Heart right ventricle (tissue), 16 donors: ENCODE measurements around the gene SLC9C1. TPM values are rescaled to one million over a fixed set of nuclear protein-coding genes. Genes with fewer than 3 reads are reported as not detected.

ENCODE experiments used
- ATAC-seq, 8 donors: fragments of 200-7000 bp; cut with Tn5 transposase; one replicate each; pipeline ENCODE4 v1.9.1; 2020; ENCODE audit warnings: mild to moderate bottlenecking in 8 of 8, moderate library complexity in 8 of 8, moderate number of reproducible peaks in 1 of 8
- DNase-seq, 2 donors: peaks; one replicate each; pipeline ENCODE4 v3.0.0-alpha.2; 2020
- H3K27ac ChIP-seq, 10 donors: fragments of 200-600 bp; sonication (generic) in 2 of 10; one replicate each; pipeline versions ENCODE4 v1.5.0 to v1.8.0; 2020 to 2022; ENCODE audit warnings: mild to moderate bottlenecking in 3 of 10
- H3K27me3 ChIP-seq, 7 donors: fragments of 200-600 bp; one replicate each; pipeline ENCODE4 v1.8.0; 2021 to 2022; ENCODE audit warnings: mild to moderate bottlenecking in 2 of 7
- H3K36me3 ChIP-seq, 9 donors: fragments of 200-600 bp; sonication (generic) in 1 of 9; one replicate each; pipeline versions ENCODE4 v1.5.0 to v1.8.0; 2020 to 2022; ENCODE audit warnings: mild to moderate bottlenecking in 2 of 9
- H3K4me1 ChIP-seq, 9 donors: fragments of 200-600 bp; sonication (generic) in 1 of 9; one replicate each; pipeline versions ENCODE4 v1.5.0 to v1.8.0; 2020 to 2022; ENCODE audit warnings: mild to moderate bottlenecking in 4 of 9
- H3K4me3 ChIP-seq, 10 donors: fragments of 200-600 bp; sonication (generic) in 2 of 10; one replicate each; pipeline versions ENCODE4 v1.5.0 to v1.8.0; 2020 to 2022; ENCODE audit warnings: mild to moderate bottlenecking in 7 of 10, moderate library complexity in 2 of 10
- H3K9me3 ChIP-seq, 11 donors: fragments of 200-600 bp in 10 of 11; sonication (generic) in 2 of 11; one replicate each; pipeline versions ENCODE4 v1.5.0 to v1.8.0; 2013 to 2022; ENCODE audit warnings: mild to moderate bottlenecking in 2 of 11, control low read depth in 1 of 11, moderate library complexity in 1 of 11
- CTCF ChIP-seq, 9 donors: fragments of 200-600 bp; sonication (generic) in 2 of 9; IDR thresholded peaks; one replicate each; pipeline versions ENCODE4 v1.5.0 to v1.8.0; 2021 to 2022; ENCODE audit warnings: antibody characterized with exemption in 9 of 9, mild to moderate bottlenecking in 5 of 9, moderate library complexity in 1 of 9
- WGBS, 2 donors: extraction: QIAGEN DNeasy Blood & Tissue Kit; methylation state at CpG; one replicate each; pipeline ENCODE4 v1.1.7; 2013; ENCODE audit warnings: inconsistent platforms in 1 of 2; 5-methylcytosine and 5-hydroxymethylcytosine counted together
- intact Hi-C, 10 donors: fragments of 100-400 bp; cut with DNase I; formaldehyde crosslinking; loops; one replicate each; pipeline versions ENCODE4 v1.11.1 to v1.14.2; 2022
- polyA plus RNA-seq, 2 donors: library from polyadenylated mRNA; stranded (reverse); fragments of 200-250 nt; gene quantifications; one replicate each; pipeline ENCODE4 v1.2.3, GENCODE V29; 2013
- total RNA-seq, 10 donors: library from RNA; stranded (reverse); fragmentation: NEBNext Ultra II Directional in 3 of 10; extraction: Animal tissue kit (Norgen Biotek cat#: 25700) in 3 of 10; gene quantifications; one replicate each; pipeline versions ENCODE4 v1.2.1 to v1.2.4, GENCODE V29; 2021 to 2023
- donor health status: Arrhythmogenic right ventricular cardiomyopathy.
- donor health status: ischemic (EF 13 %, LVEDD 7.1; RV severe dilation, severe dysfunction).
- donor health status: healthy with polysubstance abuse.
- donor health status: DM: no; HTN: yes; CAD: no.
- donor health status: DM: no; HTN: no; CAD: no.
- donor health status: ischemic (EF 25% LVEDD 6.9; RV normal size, moderate dysfunction).
- donor health status: ischemic (EF 25% LVEDD 5.7; RV mildly dilated, moderate dysfunction).
- donor health status: healthy.
- donor health status: DM: yes; HTN: yes; CAD: no.
- donor health status: Ischemic cardiomyopathy.
- donor health status: ischemic (EF 35%, LVEDD 5.7; RV mildly dilated, moderate dysfunction).
- donor health status: nonischemic (EF 11% LVEDD 7.7; RV severe dilation, severe dysfunction).
- donor health status: DM: yes; HTN: yes; CAD: no.
- donor health status: PGD.
- donor health status: ischemic (EF 29% LVEDD 5.4; RV normal size, mild dysfunction).
- donor health status: nonischemic (EF 23%, LVEDD 6.1; RV moderate dilation, normal function).

Gene SLC9C1
- total and polyA plus RNA-seq, 12 donors = 0.10 to 2.2 (median 1.5) TPM

DNA sequence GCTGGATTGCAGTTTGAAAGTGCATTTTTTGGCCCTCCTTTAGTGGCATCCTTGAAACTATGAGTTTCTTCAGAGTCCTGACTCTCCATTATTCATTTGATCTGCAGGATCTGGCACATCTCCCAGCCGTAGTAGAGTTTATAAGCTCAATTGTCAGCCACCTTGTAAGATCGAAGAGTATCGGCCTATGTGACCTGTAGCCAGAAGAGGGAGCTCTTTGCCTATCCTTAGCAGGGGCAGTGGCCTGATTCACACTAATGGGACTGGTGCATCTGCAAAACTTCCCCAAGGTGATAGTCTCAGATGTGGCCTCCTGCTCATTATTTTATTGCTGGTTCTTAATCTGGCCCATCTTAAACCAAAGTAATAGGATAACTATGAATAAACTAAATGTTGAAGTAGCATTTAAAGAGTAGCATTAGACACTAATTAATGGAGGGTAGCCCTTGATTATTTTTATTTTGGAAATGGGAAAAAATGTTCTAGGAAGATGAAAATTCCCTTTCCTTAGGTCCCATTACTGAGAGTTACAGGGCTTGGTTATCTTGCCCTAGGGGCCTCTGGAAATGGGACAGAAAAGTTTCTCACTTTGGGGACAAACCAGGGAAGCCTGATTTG lies 182.1 kb downstream of the SLC9C1 start:
- H3K4me3 ChIP-seq = no peak overlapping the region
- H3K27ac ChIP-seq = no peak overlapping the region
- H3K9me3 ChIP-seq = no peaks in the 10 kb centered on the region
- H3K27me3 ChIP-seq = no peaks in the 10 kb centered on the region
- TF ChIP-seq CTCF (IDR thresholded peaks at IDR 0.05) = peak; percentile 37 to 88 (median 78)
- WGBS, 2 donors = 25 to 31% methylated on average over 3 of the region's 3 CpGs
- peak in 1 of 2 donors; percentile 54 for DNase-seq
- H3K4me1 ChIP-seq = peaks cover 0 to 17% (median 9%) of the 10 kb centered on the region in 9 donors
- H3K36me3 ChIP-seq = peaks cover 0 to 14% (median 0%) of the 10 kb centered on the region in 9 donors
- ATAC-seq = peak in 7 of 8 donors; percentile 54 to 80 (median 76)
- intact Hi-C loops = loop anchor here in 9 of 10 donors (5.0 to 10.0 kb wide), 7 partner anchors 173 to 423 kb away; partner anchors contain the start of gene SLC9C1 (in 2 of the 9)

DNA sequence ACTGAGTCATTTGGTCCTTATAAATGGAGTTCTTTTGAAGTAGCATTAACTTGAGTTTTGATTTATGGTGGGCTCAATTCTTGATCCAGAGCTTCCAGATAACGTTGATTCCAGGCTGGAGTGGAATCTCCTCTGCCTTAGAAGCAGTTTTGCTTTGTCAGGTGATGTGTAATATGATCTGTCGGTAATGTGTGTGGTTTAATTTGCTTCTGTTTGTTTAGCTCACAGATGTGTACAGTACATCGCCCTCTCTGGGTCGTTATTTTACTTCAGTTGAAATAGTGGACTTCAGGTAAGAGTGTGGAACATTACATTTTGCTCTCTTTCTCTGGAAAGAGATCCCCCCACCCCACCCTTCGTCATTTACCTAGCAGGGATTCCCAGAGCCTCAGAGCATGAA lies 184.7 kb downstream of the SLC9C1 start:
- Histone ChIP-seq H3K27ac (no peak overlapping the region), H3K9me3 (no peaks in the 10 kb centered on the region), H3K4me3 (no peak overlapping the region), H3K27me3 (no peaks in the 10 kb centered on the region), H3K36me3 (peaks cover 0 to 16% (median 0%) of the 10 kb centered on the region in 9 donors), H3K4me1 (no peaks in the 10 kb centered on the region)
- TF ChIP-seq CTCF (IDR thresholded peaks at IDR 0.05) = no peak
- intact Hi-C loops = no loop called here
- ATAC-seq = no peak
- no peak for DNase-seq
- 84 to 86% methylated on average over 5 of the region's 5 CpGs for WGBS, 2 donors

DNA sequence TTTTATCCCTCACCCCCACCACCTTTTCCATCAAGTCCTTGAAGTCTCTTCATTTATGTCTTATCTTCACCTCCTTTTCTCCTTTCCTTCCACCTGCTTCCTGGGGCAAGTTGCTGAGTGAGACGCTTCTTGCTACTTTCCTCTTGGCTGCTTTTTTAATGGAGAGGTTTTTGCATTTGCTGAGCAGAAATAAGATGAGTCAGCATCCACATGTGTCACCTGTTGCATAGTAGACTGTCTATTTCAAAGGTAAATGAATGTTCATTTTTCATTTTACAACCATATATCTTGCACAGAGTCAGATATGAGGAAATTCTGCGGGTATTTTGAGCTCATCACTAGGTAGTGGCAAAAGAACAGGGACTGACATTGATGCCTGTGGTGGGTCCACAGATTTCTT lies 189.2 kb downstream of the SLC9C1 start:
- Histone ChIP-seq H3K9me3 (no peaks in the 10 kb centered on the region), H3K4me3 (no peak overlapping the region), H3K27me3 (no peaks in the 10 kb centered on the region), H3K4me1 (peaks cover 0 to 4% (median 0%) of the 10 kb centered on the region in 9 donors), H3K27ac (no peak overlapping the region), H3K36me3 (peaks cover 0 to 12% (median 0%) of the 10 kb centered on the region in 9 donors)
- no peak for TF ChIP-seq CTCF (IDR thresholded peaks at IDR 0.05)
- intact Hi-C loops = no loop called here
- 83 to 88% methylated on average over 2 of the region's 2 CpGs for WGBS, 2 donors
- DNase-seq (no peak), ATAC-seq (no peak)

DNA sequence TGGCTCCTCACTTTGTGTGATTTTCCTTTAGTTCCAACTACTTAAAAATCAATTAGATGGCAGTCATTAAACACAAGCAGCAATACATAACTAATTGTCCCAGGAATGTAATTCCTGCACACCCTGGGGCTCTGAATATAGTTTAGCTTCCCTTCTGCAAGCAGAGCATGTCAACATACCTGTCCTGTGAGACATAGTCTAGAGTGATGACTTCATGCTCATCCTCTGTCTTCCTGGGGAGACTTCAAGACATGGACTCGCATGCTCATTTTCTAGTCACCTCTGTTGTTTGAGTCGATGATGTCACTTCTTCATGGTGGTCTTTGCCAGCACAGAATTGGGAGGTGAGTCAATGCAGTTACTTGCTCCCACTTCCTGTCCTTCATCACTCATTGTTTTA lies 192.1 kb downstream of the SLC9C1 start:
- no peak overlapping the region for H3K4me3 ChIP-seq
- H3K27ac ChIP-seq = no peak overlapping the region
- no peak for DNase-seq
- intact Hi-C loops = no loop called here
- 78 to 87% methylated on average over 2 of the region's 2 CpGs for WGBS, 2 donors
- no peak for ATAC-seq
- peaks cover 0 to 14% (median 0%) of the 10 kb centered on the region in 9 donors for H3K4me1 ChIP-seq
- no peak for TF ChIP-seq CTCF (IDR thresholded peaks at IDR 0.05)
- no peaks in the 10 kb centered on the region for H3K9me3 ChIP-seq
- peaks cover 0 to 3% (median 0%) of the 10 kb centered on the region in 7 donors for H3K27me3 ChIP-seq
- H3K36me3 ChIP-seq = peaks cover 0 to 7% (median 0%) of the 10 kb centered on the region in 9 donors
